ENCODE measurements around the gene DUOX1.

Gene DUOX1

GRCh38 chr15:45179221-45179985 is 49.6 kb downstream of the DUOX1 start:
- TF ChIP-seq, protein P1, sequence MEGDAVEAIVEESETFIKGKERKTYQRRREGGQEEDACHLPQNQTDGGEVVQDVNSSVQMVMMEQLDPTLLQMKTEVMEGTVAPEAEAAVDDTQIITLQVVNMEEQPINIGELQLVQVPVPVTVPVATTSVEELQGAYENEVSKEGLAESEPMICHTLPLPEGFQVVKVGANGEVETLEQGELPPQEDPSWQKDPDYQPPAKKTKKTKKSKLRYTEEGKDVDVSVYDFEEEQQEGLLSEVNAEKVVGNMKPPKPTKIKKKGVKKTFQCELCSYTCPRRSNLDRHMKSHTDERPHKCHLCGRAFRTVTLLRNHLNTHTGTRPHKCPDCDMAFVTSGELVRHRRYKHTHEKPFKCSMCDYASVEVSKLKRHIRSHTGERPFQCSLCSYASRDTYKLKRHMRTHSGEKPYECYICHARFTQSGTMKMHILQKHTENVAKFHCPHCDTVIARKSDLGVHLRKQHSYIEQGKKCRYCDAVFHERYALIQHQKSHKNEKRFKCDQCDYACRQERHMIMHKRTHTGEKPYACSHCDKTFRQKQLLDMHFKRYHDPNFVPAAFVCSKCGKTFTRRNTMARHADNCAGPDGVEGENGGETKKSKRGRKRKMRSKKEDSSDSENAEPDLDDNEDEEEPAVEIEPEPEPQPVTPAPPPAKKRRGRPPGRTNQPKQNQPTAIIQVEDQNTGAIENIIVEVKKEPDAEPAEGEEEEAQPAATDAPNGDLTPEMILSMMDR (IDR thresholded peaks at IDR 0.05) = no peak
- DNase-seq (ENCODE audit: low spot score) = no peak
- H3K27ac ChIP-seq = no peak overlapping the region
- H3K4me3 ChIP-seq = no peak overlapping the region

- no peak for DNase-seq (ENCODE audit: low spot score)
- Histone ChIP-seq H3K27ac (no peak overlapping the region), H3K4me3 (no peak overlapping the region)
- TF ChIP-seq, protein P1 (IDR thresholded peaks at IDR 0.05) = no peak
Measured at GRCh38 chr15:45180201-45180600, 50.4 kb downstream of the DUOX1 start.

DNA sequence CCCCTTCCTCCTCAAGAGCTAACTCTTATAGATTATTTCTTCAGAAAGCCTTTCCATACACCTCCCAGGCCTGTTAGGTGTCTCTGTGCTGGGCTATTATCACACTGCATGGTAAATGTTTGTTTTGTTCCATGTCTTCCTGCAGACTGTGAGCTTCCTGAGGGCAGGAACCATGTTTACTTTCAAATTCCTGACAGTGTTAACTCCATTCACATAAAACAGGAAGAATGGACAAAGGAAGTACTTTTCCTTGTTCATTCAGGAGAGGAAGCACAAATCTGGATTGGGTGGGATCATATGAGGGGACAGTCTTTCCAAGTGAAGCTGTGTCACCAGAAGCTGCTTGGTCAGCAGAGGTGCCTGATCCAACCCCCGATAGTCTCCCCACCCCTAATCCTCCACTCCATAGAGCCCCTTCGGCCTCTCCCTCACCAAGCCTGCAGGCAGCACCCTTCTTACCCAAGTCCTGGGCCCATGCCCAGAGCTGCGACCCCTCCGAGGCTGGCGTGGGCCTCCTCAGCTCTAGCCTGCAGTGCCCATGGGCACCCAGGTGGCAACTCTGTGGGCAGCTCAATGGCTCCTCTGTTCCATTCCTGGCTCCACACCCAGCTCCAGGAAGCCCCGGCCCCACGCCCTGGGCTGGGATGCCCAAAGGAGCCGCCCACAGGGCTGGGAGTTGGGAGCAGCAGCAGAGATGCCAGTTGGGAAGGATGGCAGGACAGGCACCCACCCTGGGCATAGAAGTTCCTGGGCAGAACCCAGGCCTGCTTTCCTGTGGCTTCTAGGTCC is 51.0 kb downstream of the DUOX1 start:
- TF ChIP-seq, protein P1 (IDR thresholded peaks at IDR 0.05) = no peak
- no peak for DNase-seq (ENCODE audit: low spot score)
- no peak overlapping the region for H3K27ac ChIP-seq
- H3K4me3 ChIP-seq = no peak overlapping the region

DNA sequence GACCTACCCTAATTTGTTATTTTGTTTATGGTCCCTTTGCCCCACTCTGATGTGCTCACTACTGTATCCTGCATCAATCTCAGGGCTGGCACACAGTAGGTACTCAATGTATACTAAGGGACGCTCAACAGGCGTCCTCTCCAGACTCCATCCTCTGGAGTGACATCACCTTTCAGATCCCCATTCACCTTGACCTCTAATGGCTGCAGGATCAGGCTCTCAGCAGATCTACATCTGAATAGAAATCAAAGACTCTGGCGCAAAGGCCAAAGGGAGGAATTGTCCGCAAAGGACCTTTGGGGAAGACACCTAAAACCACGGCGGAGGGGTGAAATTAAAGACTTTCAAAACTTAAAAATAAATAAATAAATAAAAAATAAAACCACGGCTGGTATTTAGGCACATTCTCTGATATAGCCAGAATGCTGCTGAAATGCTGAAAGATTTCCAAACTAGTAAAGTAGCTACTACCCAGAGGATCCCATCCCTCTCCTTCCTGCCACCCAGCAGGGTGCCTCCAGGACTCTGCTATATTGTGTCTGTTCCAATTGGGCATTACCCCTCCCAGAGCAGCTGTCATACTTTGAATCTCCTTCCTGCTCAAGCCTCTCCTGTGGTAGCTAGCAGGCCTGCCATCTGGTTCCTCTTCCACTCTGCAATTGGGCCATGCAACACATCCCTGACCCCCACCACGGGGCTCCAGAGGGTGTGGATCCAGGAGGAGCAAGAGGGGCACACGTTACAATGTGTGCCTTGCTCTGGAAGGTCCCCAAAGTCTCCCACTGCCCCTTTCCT is 51.9 kb downstream of the DUOX1 start:
- Histone ChIP-seq H3K4me3 (no peak overlapping the region), H3K27ac (no peak overlapping the region)
- no peak for DNase-seq (ENCODE audit: low spot score)
- TF ChIP-seq, protein P1 (IDR thresholded peaks at IDR 0.05) = no peak

DNA sequence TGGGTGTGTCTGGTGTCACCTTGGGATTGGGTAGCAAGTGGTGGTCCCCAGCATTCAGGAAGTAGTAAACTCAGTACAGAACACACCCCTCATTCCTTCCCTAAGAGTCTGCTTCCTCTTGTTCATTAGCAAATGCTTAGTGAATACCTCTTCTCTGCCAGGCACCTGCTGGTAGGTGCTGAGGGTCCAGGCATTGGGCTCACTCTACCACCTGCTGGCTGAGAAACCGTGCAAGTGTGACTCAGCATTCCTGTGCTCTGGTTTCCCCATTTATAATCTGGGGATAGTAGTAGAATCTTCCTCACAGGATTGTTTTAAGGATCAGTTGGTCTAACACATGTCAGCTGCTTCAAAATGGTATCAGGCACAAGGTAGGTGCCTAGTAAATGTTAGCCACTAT is 53.2 kb downstream of the DUOX1 start:
- no peak overlapping the region for H3K4me3 ChIP-seq
- DNase-seq (ENCODE audit: low spot score) = no peak
- no peak overlapping the region for H3K27ac ChIP-seq
- TF ChIP-seq, protein P1 (IDR thresholded peaks at IDR 0.05) = no peak

- no peak for DNase-seq (ENCODE audit: low spot score)
- TF ChIP-seq, protein P1 (IDR thresholded peaks at IDR 0.05) = no peak
- no peak overlapping the region for H3K4me3 ChIP-seq
- H3K27ac ChIP-seq = no peak overlapping the region
Measured at GRCh38 chr15:45183511-45183910, 53.7 kb downstream of the DUOX1 start.

Data from coronary artery (tissue), 2 donors.